COLO668 (cell line): ENCODE measurements around the gene PCGF5.
"Not testable (repeated sequence)": the region's sequence is repeated elsewhere in the genome, so short reads cannot be mapped to it uniquely, and the experiment has no call there.

ENCODE experiments used
- DNase-seq: peaks from one replicate; lab custom pipeline; 2025; ENCODE audit not compliant: unreplicated experiment; lab: John Stamatoyannopoulos, UW

PCGF5 gene

GRCh38 chr10:91323293-91323905, 102.9 kb downstream of the PCGF5 start:
- DNase-seq: not testable (repeated sequence)

- no peak for DNase-seq
Measured at GRCh38 chr10:91328320-91328984, 108.0 kb downstream of the PCGF5 start.
